A549 (cell line): ENCODE data around the gene UBE2E2. TPM values are rescaled to one million over a fixed set of nuclear protein-coding genes. Genes with fewer than 3 reads are reported as not detected.
A peak's percentile ranks its signal among the peaks of the same experiment; 100 is the strongest.

ENCODE experiments used
- ATAC-seq, 2 experiments: fragments of 200-7000 bp in 1 of 2; fragments of >200 bp in 1 of 2; cut with Nextera tagmentation in 1 of 2; cut with Tn5 transposase in 1 of 2; 3 replicates each; pipeline versions ENCODE4 v1.8.0 to v1.9.1; 2018 to 2020; ENCODE audit warnings: mild to moderate bottlenecking in 1 of 2, moderate library complexity in 1 of 2
- CTCF ChIA-PET: fragments of 300-600 bp; sonication (Branson Sonifier 250); formaldehyde crosslinking; extraction: SDS; loops from one replicate; lab custom pipeline; 2021; ENCODE audit warnings: antibody characterized with exemption, inconsistent platforms; lab: Yijun Ruan, JAX
- POLR2A ChIA-PET: fragments of 350-600 bp; formaldehyde crosslinking; extraction: SDS; loops from one replicate; lab custom pipeline; 2021; ENCODE audit warnings: antibody characterized with exemption, inconsistent platforms; lab: Yijun Ruan, JAX
- DNase-seq, 2 experiments: peaks; one replicate each; pipeline versions ENCODE4 v3.0.0 to v3.0.0-alpha.2; 2011 to 2016; ENCODE audit warnings: low read depth in 1 of 2, low spot score in 1 of 2
- FAIRE-seq: peaks from 2 replicates; lab custom pipeline; 2011; peaks lifted over from hg19 to GRCh38; lab: Jason Lieb, UNC
- H3K27ac ChIP-seq, 2 experiments: fragments of >200 bp; sonication (Bioruptor Twin); formaldehyde crosslinking; 3 replicates each; pipeline ENCODE4 v1.5.1; 2016 to 2017
- H3K4me1 ChIP-seq: fragments of >200 bp; sonication (Bioruptor Twin); formaldehyde crosslinking; 3 replicates; pipeline ENCODE4 v1.6.1; 2016
- H3K4me2 ChIP-seq: fragments of >200 bp; sonication (Bioruptor Twin); formaldehyde crosslinking; 3 replicates; pipeline ENCODE4 v1.6.1; 2016
- H3K4me3 ChIP-seq: fragments of >200 bp; sonication (Bioruptor Twin); formaldehyde crosslinking; 3 replicates; pipeline ENCODE4 v1.5.1; 2016
- H3K9me3 ChIP-seq: fragments of >200 bp; sonication (Bioruptor Twin); formaldehyde crosslinking; 3 replicates; pipeline ENCODE4 v1.6.1; 2016
- CBX2 ChIP-seq: fragments of 200-600 bp; sonication (generic); IDR thresholded peaks from 2 replicates; pipeline ENCODE4 v1.6.1; 2016; ENCODE audit warnings: low read depth, mild to moderate bottlenecking, borderline replicate concordance
- CHD2 ChIP-seq: fragments of 150-350 bp; IDR thresholded peaks from 2 replicates; pipeline ENCODE4 v1.6.1; 2014; ENCODE audit warnings: low read length; ENCODE audit not compliant: partially characterized antibody
- CHD4 ChIP-seq: fragments of 200-600 bp; sonication (generic); IDR thresholded peaks from 2 replicates; pipeline ENCODE4 v1.6.1; 2016; ENCODE audit warnings: antibody characterized with exemption, mild to moderate bottlenecking, borderline replicate concordance
- E2F6 ChIP-seq: IDR thresholded peaks from 2 replicates; pipeline ENCODE4 v1.6.1; 2012; ENCODE audit warnings: low read depth, borderline replicate concordance
- ELK1 ChIP-seq: fragments of 150-350 bp; IDR thresholded peaks from 2 replicates; pipeline ENCODE4 v1.6.1; 2014; ENCODE audit warnings: low read depth, mild to moderate bottlenecking, low read length
- FOSL2 ChIP-seq, 2 experiments: fragments of 450-650 bp in 1 of 2; fragments of >200 bp in 1 of 2; sonication (Bioruptor Twin) in 1 of 2; formaldehyde crosslinking; IDR thresholded peaks; 2 replicates each; pipeline versions ENCODE4 v1.5.0 to v1.6.1; 2016 to 2020; ENCODE audit warnings: mild to moderate bottlenecking in 1 of 2, moderate library complexity in 1 of 2
- FOXS1 ChIP-seq: fragments of 250-450 bp; sonication (Bioruptor Pico); IDR thresholded peaks from 2 replicates; pipeline ENCODE4 v1.5.0; 2020; ENCODE audit warnings: mild to moderate bottlenecking, moderate library complexity
- JUN ChIP-seq, 2 experiments: fragments of >200 bp; sonication (Bioruptor Twin); formaldehyde crosslinking; IDR thresholded peaks; 2 replicates in 1 of 2; 3 replicates in 1 of 2; pipeline ENCODE4 v1.6.1; 2016 to 2017
- KDM1A ChIP-seq: fragments of 200-600 bp; sonication (generic); IDR thresholded peaks from 2 replicates; pipeline ENCODE4 v1.6.1; 2016; ENCODE audit warnings: low read depth, mild to moderate bottlenecking
- MAX ChIP-seq: IDR thresholded peaks from 2 replicates; pipeline ENCODE4 v1.6.1; 2012
- MAZ ChIP-seq: fragments of 150-350 bp; IDR thresholded peaks from 2 replicates; pipeline ENCODE4 v1.6.1; 2014; ENCODE audit warnings: antibody characterized with exemption, low read depth, low read length, borderline replicate concordance
- NFE2L2 ChIP-seq: fragments of 150-350 bp; conservative IDR thresholded peaks from 2 replicates; pipeline ENCODE4 v1.6.1; 2014; ENCODE audit warnings: low read length
- NPAS2 ChIP-seq: fragments of 250-450 bp; sonication (Bioruptor Pico); IDR thresholded peaks from 2 replicates; pipeline ENCODE4 v1.8.0; 2022; ENCODE audit warnings: mild to moderate bottlenecking, moderate library complexity, borderline replicate concordance
- PBX3 ChIP-seq: IDR thresholded peaks from 2 replicates; pipeline ENCODE4 v1.6.1; 2012
- REST ChIP-seq: fragments of 200-600 bp; sonication (generic); IDR thresholded peaks from 2 replicates; pipeline ENCODE4 v1.6.1; 2016; ENCODE audit warnings: antibody characterized with exemption, mild to moderate bottlenecking, moderate library complexity
- SMC3 ChIP-seq: fragments of >200 bp; sonication (Bioruptor Twin); formaldehyde crosslinking; IDR thresholded peaks from 3 replicates; pipeline ENCODE4 v1.6.1; 2018; ENCODE audit warnings: inconsistent platforms
- SREBF2 ChIP-seq: fragments of 450-650 bp; IDR thresholded peaks from 2 replicates; pipeline ENCODE4 v1.6.1; 2014; ENCODE audit warnings: mild to moderate bottlenecking, moderate library complexity
- USF2 ChIP-seq: fragments of 450-650 bp; IDR thresholded peaks from 2 replicates; pipeline ENCODE4 v1.6.1; 2014; ENCODE audit warnings: antibody characterized with exemption
- ZC3H11A ChIP-seq: fragments of 450-650 bp; IDR thresholded peaks from 2 replicates; pipeline ENCODE4 v1.6.1; 2014; ENCODE audit warnings: antibody characterized with exemption, mild to moderate bottlenecking
- ZFP36 ChIP-seq: fragments of 450-650 bp; IDR thresholded peaks from 2 replicates; pipeline ENCODE4 v1.6.1; 2014; ENCODE audit warnings: borderline replicate concordance; ENCODE audit not compliant: partially characterized antibody
- ZNF302 ChIP-seq: fragments of 250-450 bp; sonication (Bioruptor Pico); IDR thresholded peaks from 2 replicates; pipeline ENCODE4 v1.9.0; 2021; ENCODE audit warnings: inconsistent platforms, mild to moderate bottlenecking, moderate library complexity
- ZSCAN20 ChIP-seq: fragments of 250-450 bp; sonication (Bioruptor Pico); IDR thresholded peaks from 2 replicates; pipeline ENCODE4 v1.8.0; 2022; ENCODE audit warnings: mild to moderate bottlenecking, moderate library complexity
- WGBS: methylation state at CpG from one replicate; pipeline ENCODE4 v1.1.6; 2017; ENCODE audit errors: missing lambda C conversion rate; 5-methylcytosine and 5-hydroxymethylcytosine counted together
- polyA plus RNA-seq, 4 experiments: library from polyadenylated mRNA; depleted of rRNA in 3 of 4; stranded (reverse); fragments of >200 nt; fragmentation: RNase III in 1 of 4; extraction: RNeasy Plus Mini Kit Qiagen cat#74134 plus additional on column Dnase treatment in 1 of 4; gene quantifications; 2 replicates in 3 of 4; 3 replicates in 1 of 4; pipeline ENCODE4 v1.2.3, GENCODE V29; 2011 to 2017

UBE2E2 gene
- polyA plus RNA-seq, 2 of the 4 experiments (the other 2 are of a cell fraction), result 28.3 to 56.1 TPM

GRCh38 chr3:23303601-23304217 is 100.6 kb downstream of the UBE2E2 start:
- POLR2A ChIA-PET, result no interaction called here
- peak overlapping the region; percentile 5; the same call in 1 of the 3 replicates for H3K4me2 ChIP-seq
- ATAC-seq, result no peak
- H3K4me3 ChIP-seq, result no peak overlapping the region
- CTCF ChIA-PET, result interaction anchor here (1.5 kb wide), 1 partner anchor 14 kb away, joined by 3 read pairs; no protein-coding TSS in a partner anchor
- TF ChIP-seq USF2 (no peak), REST (no peak), PBX3 (no peak), KDM1A (no peak), FOSL2 (IDR thresholded peaks at IDR 0.05) (no peak), FOSL2 (CRISPR knock-in tag; IDR thresholded peaks at IDR 0.05) (no peak), SMC3 (no peak), ELK1 (no peak), CHD2 (no peak), MAZ (no peak), NFE2L2 (no peak), MAX (no peak), ZC3H11A (no peak), CHD4 (no peak), E2F6 (no peak), ZFP36 (no peak), ZSCAN20 (CRISPR knock-in tag) (no peak), NPAS2 (no peak), FOXS1 (CRISPR knock-in tag) (no peak), ZNF302 (CRISPR knock-in tag) (no peak)
- TF ChIP-seq, all 56 proteins: peak for 0
- peak; percentile 54 for FAIRE-seq
- Histone ChIP-seq H3K9me3 (no peaks in the 10 kb centered on the region), H3K4me1 (peaks cover 14% of the 10 kb centered on the region; the same call in 1 of the 3 replicates), H3K27ac (no peak overlapping the region)
- DNase-seq, result no peak
- WGBS, result 77% methylated on average over 6 of the region's 6 CpGs

- H3K4me3 ChIP-seq, result no peak overlapping the region
- H3K4me2 ChIP-seq, result no peak overlapping the region
- WGBS, result 84% methylated on average over 1 of the region's 1 CpG
- no peak for ATAC-seq
- DNase-seq, result no peak
- FAIRE-seq, result no peak
- H3K9me3 ChIP-seq, result no peaks in the 10 kb centered on the region
- CTCF ChIA-PET, result interaction anchor here (1.5 kb wide), 1 partner anchor 14 kb away, joined by 3 read pairs; no protein-coding TSS in a partner anchor
- peaks cover 14% of the 10 kb centered on the region; the same call in 1 of the 3 replicates for H3K4me1 ChIP-seq
- no peak overlapping the region for H3K27ac ChIP-seq
- TF ChIP-seq CBX2 (no peak), JUN (IDR thresholded peaks at IDR 0.05) (no peak), SREBF2 (no peak), ZSCAN20 (CRISPR knock-in tag) (no peak), FOSL2 (IDR thresholded peaks at IDR 0.05) (no peak), FOSL2 (CRISPR knock-in tag; IDR thresholded peaks at IDR 0.05) (no peak)
- POLR2A ChIA-PET, result no interaction called here
These were observed 101.3 kb downstream of the UBE2E2 start for GRCh38 chr3:23304424-23304823.
